ENCODE data around the gene SCAF1.

SCAF1 gene

DNA sequence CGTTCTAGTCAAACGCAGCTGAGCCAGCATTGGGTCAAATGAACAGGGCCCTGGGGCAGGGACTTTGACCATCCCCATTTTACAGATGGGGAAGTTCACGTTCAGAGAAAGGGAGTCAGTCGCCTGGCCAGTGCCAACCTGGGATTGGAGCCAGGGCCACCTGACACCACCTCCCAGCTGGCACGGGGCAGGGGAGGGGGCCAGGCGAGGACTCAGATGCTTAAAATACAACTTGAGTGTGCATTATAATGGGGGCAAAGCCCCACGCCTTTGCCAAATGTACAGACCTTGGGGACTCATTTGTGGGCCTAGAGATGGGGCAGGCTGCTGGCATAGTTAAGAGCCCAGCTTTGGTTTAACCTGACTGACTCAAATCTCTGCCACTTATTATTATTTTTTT, 36.4 kb upstream of the SCAF1 start:
- Histone ChIP-seq H3K9ac (ENCODE audit: low read length) (no peak overlapping the region), H3K27ac (ENCODE audit: low read length) (no peak overlapping the region), H3K27me3 (replicated peaks; ENCODE audit: insufficient read depth, low read length) (no peaks in the 10 kb centered on the region), H3K4me1 (ENCODE audit: low read length) (no peaks in the 10 kb centered on the region), H3K4me3 (ENCODE audit: low read length) (no peak overlapping the region), H4K20me1 (ENCODE audit: insufficient read depth, low read length) (no peaks in the 10 kb centered on the region), H3F3A (ENCODE audit: insufficient read depth, low read length) (no peaks in the 10 kb centered on the region), H3K36me3 (replicated peaks; ENCODE audit: insufficient read depth, low read length) (peaks cover 5% of the 10 kb centered on the region; the same call in 1 of the 2 replicates), H3K79me2 (ENCODE audit: low read length) (peaks cover 63% of the 10 kb centered on the region), H3K9me3 (replicated peaks; ENCODE audit: insufficient read depth, low read length) (no peaks in the 10 kb centered on the region), H3K4me2 (ENCODE audit: low read depth, low read length) (no peak overlapping the region), H3K9me2 (replicated peaks; ENCODE audit: insufficient read depth, low read length) (no peaks in the 10 kb centered on the region), H2AFZ (ENCODE audit: low read length) (no peak overlapping the region)
- DNase-seq: no peak
- TF ChIP-seq, protein P1, sequence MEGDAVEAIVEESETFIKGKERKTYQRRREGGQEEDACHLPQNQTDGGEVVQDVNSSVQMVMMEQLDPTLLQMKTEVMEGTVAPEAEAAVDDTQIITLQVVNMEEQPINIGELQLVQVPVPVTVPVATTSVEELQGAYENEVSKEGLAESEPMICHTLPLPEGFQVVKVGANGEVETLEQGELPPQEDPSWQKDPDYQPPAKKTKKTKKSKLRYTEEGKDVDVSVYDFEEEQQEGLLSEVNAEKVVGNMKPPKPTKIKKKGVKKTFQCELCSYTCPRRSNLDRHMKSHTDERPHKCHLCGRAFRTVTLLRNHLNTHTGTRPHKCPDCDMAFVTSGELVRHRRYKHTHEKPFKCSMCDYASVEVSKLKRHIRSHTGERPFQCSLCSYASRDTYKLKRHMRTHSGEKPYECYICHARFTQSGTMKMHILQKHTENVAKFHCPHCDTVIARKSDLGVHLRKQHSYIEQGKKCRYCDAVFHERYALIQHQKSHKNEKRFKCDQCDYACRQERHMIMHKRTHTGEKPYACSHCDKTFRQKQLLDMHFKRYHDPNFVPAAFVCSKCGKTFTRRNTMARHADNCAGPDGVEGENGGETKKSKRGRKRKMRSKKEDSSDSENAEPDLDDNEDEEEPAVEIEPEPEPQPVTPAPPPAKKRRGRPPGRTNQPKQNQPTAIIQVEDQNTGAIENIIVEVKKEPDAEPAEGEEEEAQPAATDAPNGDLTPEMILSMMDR (IDR thresholded peaks at IDR 0.05; ENCODE audit: low read length): no peak
- no peak for TF ChIP-seq EZH2 (optimal IDR thresholded peaks at IDR 0.05; ENCODE audit: low read depth, low read length)
- TF ChIP-seq EZH2phosphoT487 (IDR thresholded peaks at IDR 0.05; ENCODE audit: low read length): no peak

DNA sequence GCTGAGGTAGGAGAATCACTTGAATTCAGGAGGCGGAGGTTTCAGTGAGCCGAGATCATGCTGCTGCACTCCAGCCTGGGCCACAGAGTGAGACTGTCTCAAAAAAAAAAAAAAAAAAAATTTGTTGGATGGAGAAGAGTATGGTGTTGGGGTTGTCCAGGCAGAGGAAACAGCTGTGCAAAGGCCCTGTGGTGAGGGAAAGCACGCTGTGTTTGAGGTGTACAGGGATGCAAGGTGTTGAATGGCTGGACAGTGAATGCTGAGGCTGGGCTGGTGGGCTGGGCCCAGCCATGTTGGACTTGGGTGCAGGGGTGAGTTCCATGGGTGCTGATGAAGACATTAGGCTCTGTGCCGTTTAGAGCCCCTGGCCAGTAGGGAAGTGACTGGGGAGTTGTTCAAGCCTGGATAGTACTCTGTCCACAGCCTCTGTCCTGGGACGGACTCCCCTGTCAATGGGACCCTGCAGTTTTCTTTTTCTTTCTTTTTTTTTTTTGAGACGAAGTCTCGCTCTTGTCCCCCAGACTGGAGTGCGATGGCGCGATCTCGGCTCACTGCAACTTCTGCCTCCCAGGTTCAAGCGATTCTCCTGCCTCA, 32.4 kb upstream of the SCAF1 start:
- H3F3A ChIP-seq (ENCODE audit: insufficient read depth, low read length): no peaks in the 10 kb centered on the region
- no peak overlapping the region for H3K4me2 ChIP-seq (ENCODE audit: low read depth, low read length)
- DNase-seq: no peak
- no peaks in the 10 kb centered on the region for H3K9me2 ChIP-seq (replicated peaks; ENCODE audit: insufficient read depth, low read length)
- no peak overlapping the region for H2AFZ ChIP-seq (ENCODE audit: low read length)
- TF ChIP-seq, protein P1 (IDR thresholded peaks at IDR 0.05; ENCODE audit: low read length): no peak
- H3K36me3 ChIP-seq (replicated peaks; ENCODE audit: insufficient read depth, low read length): peaks cover 5% of the 10 kb centered on the region; the same call in 1 of the 2 replicates
- H3K79me2 ChIP-seq (ENCODE audit: low read length): peaks cover 59% of the 10 kb centered on the region
- H3K4me3 ChIP-seq (ENCODE audit: low read length): no peak overlapping the region
- H3K9me3 ChIP-seq (replicated peaks; ENCODE audit: insufficient read depth, low read length): no peaks in the 10 kb centered on the region
- H3K9ac ChIP-seq (ENCODE audit: low read length): no peak overlapping the region
- H4K20me1 ChIP-seq (ENCODE audit: insufficient read depth, low read length): no peaks in the 10 kb centered on the region
- no peak overlapping the region for H3K27ac ChIP-seq (ENCODE audit: low read length)
- no peaks in the 10 kb centered on the region for H3K4me1 ChIP-seq (ENCODE audit: low read length)
- H3K27me3 ChIP-seq (replicated peaks; ENCODE audit: insufficient read depth, low read length): no peaks in the 10 kb centered on the region

DNA sequence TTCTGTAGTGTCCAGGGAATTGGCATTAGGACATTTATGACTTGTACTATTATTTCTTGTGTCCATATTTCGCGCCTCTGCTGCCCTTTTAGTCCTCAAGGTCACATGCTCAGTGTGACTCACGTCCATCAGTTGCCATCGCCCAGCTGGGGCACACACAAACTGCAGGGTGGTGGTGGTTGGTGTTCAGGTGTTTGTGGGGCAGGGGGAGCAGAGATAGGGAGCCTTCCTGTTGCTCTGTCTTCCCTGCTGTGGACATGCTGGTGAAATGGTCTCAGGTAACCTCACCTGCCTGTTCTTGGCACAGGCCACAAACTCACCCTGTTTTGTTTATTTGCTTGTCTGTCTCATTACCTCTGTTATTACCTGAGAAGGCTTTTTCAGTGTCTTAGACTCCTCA, 28.6 kb upstream of the SCAF1 start:
- no peak for DNase-seq

More for the DNA sequence above, 28.6 kb upstream of the SCAF1 start:
- Histone ChIP-seq H3K4me3 (ENCODE audit: low read length) (no peak overlapping the region), H3K9me2 (replicated peaks; ENCODE audit: insufficient read depth, low read length) (no peaks in the 10 kb centered on the region), H3K79me2 (ENCODE audit: low read length) (peaks cover 37% of the 10 kb centered on the region), H2AFZ (ENCODE audit: low read length) (no peak overlapping the region), H3K9me3 (replicated peaks; ENCODE audit: insufficient read depth, low read length) (no peaks in the 10 kb centered on the region), H3K4me2 (ENCODE audit: low read depth, low read length) (no peak overlapping the region), H3K36me3 (replicated peaks; ENCODE audit: insufficient read depth, low read length) (peaks cover 5% of the 10 kb centered on the region; the same call in 1 of the 2 replicates), H3K4me1 (ENCODE audit: low read length) (no peaks in the 10 kb centered on the region), H3F3A (ENCODE audit: insufficient read depth, low read length) (no peaks in the 10 kb centered on the region), H3K9ac (ENCODE audit: low read length) (no peak overlapping the region), H3K27ac (ENCODE audit: low read length) (no peak overlapping the region), H4K20me1 (ENCODE audit: insufficient read depth, low read length) (no peaks in the 10 kb centered on the region), H3K27me3 (replicated peaks; ENCODE audit: insufficient read depth, low read length) (no peaks in the 10 kb centered on the region)
- TF ChIP-seq, protein P1 (IDR thresholded peaks at IDR 0.05; ENCODE audit: low read length): no peak
- TF ChIP-seq EZH2phosphoT487 (IDR thresholded peaks at IDR 0.05; ENCODE audit: low read length) (no peak), EZH2 (optimal IDR thresholded peaks at IDR 0.05; ENCODE audit: low read depth, low read length) (no peak)

Data from MM.1S (cell line).